Natural killer cell (primary cell): ENCODE data around the gene PPFIA3. TPM values are rescaled to one million over a fixed set of nuclear protein-coding genes. Genes with fewer than 3 reads are reported as not detected.

Source experiments
- ATAC-seq, 3 donors: fragments of 150-1000 bp in 2 of 3; fragments of 200-7000 bp in 1 of 3; cut with Tn5 transposase; 1 replicate in 1 of 3; 2 replicates in 2 of 3; pipeline ENCODE4 v1.10.0; 2021; ENCODE audit warnings: mild to moderate bottlenecking in 2 of 3, moderate library complexity in 2 of 3
- DNase-seq, 2 donors: peaks; one replicate each; pipeline versions ENCODE4 v3.0.0 to v3.0.0-alpha.2; 2013 to 2021; ENCODE audit warnings: mixed read lengths in 1 of 2
- H3K27ac ChIP-seq: one replicate; pipeline ENCODE4 v1.5.1; 2013; ENCODE audit warnings: mild to moderate bottlenecking, low read length
- H3K27me3 ChIP-seq: one replicate; pipeline ENCODE4 v1.6.1; 2013; ENCODE audit warnings: low read length; ENCODE audit not compliant: control insufficient read depth, insufficient read depth
- H3K36me3 ChIP-seq: one replicate; pipeline ENCODE4 v1.6.1; 2013; ENCODE audit warnings: low read length; ENCODE audit not compliant: control insufficient read depth, insufficient read depth
- H3K4me1 ChIP-seq: one replicate; pipeline ENCODE4 v1.6.1; 2013; ENCODE audit warnings: low read length; ENCODE audit not compliant: control insufficient read depth, insufficient read depth
- H3K4me3 ChIP-seq: one replicate; pipeline ENCODE4 v1.5.1; 2013; ENCODE audit warnings: low read length
- H3K9me3 ChIP-seq: one replicate; pipeline ENCODE4 v1.6.1; 2013; ENCODE audit warnings: low read length; ENCODE audit not compliant: control insufficient read depth, insufficient read depth
- H3K27ac Mint-ChIP-seq, 2 donors: one replicate each; pipeline ENCODE4 v1.8.0; 2022; ENCODE audit warnings: mild to moderate bottlenecking in 2 of 2, mixed read lengths in 2 of 2, moderate library complexity in 1 of 2
- H3K27me3 Mint-ChIP-seq, 2 donors: one replicate each; pipeline ENCODE4 v1.8.0; 2022; ENCODE audit warnings: low read depth in 2 of 2, mixed read lengths in 2 of 2
- H3K36me3 Mint-ChIP-seq: one replicate; pipeline ENCODE4 v1.8.0; 2022; ENCODE audit warnings: mixed read lengths
- H3K4me1 Mint-ChIP-seq, 2 donors: one replicate each; pipeline ENCODE4 v1.8.0; 2022; ENCODE audit warnings: mixed read lengths in 2 of 2
- H3K4me3 Mint-ChIP-seq: one replicate; pipeline ENCODE4 v1.8.0; 2022; ENCODE audit warnings: mild to moderate bottlenecking, moderate library complexity, mixed read lengths
- H3K9me3 Mint-ChIP-seq, 2 donors: one replicate each; pipeline ENCODE4 v1.8.0; 2022; ENCODE audit warnings: mixed read lengths in 2 of 2
- WGBS: methylation state at CpG from one replicate; pipeline ENCODE4 v1.1.7; 2013; ENCODE audit warnings: missing lambda C conversion rate; ENCODE audit not compliant: insufficient coverage; 5-methylcytosine and 5-hydroxymethylcytosine counted together
- intact Hi-C: fragments of 100-400 bp; cut with micrococcal nuclease; formaldehyde crosslinking; loops from one replicate; pipeline ENCODE4 v1.14.2; 2022
- total RNA-seq, 4 donors: library from RNA; stranded (reverse); fragments of 120-200 nt in 1 of 4; gene quantifications; one replicate each; pipeline versions ENCODE4 v1.2.3 to v1.2.4, GENCODE V29; 2013 to 2022
- TF ChIP-seq, protein P1 (sequence below): fragments of 200-600 bp; IDR thresholded peaks from one replicate; pipeline ENCODE4 v1.8.0; 2022; ENCODE audit warnings: antibody characterized with exemption

The PPFIA3 gene
- total RNA-seq, 3 donors from 2014 or later (not counting 1 experiment from before 2014, with no cell fraction given): 5.3 to 5.5 (median 5.3) TPM

GRCh38 chr19:49150944-49151243 lies 31.6 kb downstream of the PPFIA3 start:
- Histone ChIP-seq H3K27me3 (peaks cover 25% of the 10 kb centered on the region), H3K9me3 (no peaks in the 10 kb centered on the region), H3K4me1 (peaks cover 40% of the 10 kb centered on the region), H3K4me3 (peak overlapping the region; percentile 56), H3K27ac (no peak overlapping the region), H3K36me3 (no peaks in the 10 kb centered on the region)
- peaks cover 21 to 48% of the 10 kb centered on the region in 2 donors for H3K4me1 Mint-ChIP-seq
- H3K27ac Mint-ChIP-seq: no peak overlapping the region
- no peaks in the 10 kb centered on the region for H3K36me3 Mint-ChIP-seq
- peak overlapping the region; percentile 70 for H3K4me3 Mint-ChIP-seq
- TF ChIP-seq, protein P1, sequence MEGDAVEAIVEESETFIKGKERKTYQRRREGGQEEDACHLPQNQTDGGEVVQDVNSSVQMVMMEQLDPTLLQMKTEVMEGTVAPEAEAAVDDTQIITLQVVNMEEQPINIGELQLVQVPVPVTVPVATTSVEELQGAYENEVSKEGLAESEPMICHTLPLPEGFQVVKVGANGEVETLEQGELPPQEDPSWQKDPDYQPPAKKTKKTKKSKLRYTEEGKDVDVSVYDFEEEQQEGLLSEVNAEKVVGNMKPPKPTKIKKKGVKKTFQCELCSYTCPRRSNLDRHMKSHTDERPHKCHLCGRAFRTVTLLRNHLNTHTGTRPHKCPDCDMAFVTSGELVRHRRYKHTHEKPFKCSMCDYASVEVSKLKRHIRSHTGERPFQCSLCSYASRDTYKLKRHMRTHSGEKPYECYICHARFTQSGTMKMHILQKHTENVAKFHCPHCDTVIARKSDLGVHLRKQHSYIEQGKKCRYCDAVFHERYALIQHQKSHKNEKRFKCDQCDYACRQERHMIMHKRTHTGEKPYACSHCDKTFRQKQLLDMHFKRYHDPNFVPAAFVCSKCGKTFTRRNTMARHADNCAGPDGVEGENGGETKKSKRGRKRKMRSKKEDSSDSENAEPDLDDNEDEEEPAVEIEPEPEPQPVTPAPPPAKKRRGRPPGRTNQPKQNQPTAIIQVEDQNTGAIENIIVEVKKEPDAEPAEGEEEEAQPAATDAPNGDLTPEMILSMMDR: no peak
- 9% methylated on average over 13 of the region's 16 CpGs for WGBS
- DNase-seq (no peak), ATAC-seq (no peak)
- H3K9me3 Mint-ChIP-seq: no peaks in the 10 kb centered on the region
- H3K27me3 Mint-ChIP-seq: peaks cover 19 to 56% of the 10 kb centered on the region in 2 donors
- intact Hi-C loops: no loop called here

DNA sequence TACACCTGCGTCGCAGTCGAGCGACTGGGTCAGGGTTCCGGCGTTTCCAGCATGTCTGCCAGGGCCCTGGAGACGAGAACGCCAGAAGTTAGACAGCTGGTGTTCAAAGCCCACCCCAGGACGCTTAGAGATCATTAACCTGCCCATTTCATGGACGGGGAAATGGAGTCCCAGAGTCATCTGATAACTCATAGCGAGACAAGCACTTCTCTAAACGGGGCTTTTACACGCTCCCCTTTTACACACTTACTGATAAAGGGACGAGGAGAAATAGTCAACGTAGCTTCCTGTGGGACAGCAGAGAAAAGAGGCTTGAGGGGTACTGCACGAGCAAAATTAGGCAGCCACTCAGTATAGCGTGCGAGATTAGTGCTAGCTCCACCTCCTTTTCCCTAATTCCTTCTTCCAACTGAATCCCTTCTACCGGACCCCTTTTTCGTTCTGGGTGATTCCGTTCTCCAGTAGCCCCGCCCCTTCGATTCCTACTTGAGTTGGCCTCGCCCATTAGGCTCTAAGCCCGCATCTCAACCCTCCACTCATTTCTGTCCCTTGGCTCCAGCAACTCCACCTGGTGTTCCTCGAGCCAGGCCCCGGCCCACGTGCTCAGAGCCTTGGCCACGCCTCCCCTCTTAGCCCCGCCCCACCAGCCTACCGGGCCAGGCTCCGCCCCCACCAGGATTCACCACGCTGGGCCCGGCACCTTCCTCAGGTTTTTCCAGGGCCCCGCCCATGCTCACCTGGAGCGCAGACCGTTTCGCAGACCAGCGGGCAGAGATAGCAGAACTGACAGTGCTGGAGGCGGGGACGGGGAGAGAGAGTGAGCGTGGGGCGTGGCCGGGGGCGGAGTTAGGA lies 32.1 kb downstream of the PPFIA3 start:
- intact Hi-C loops: no loop called here
- Mint-ChIP-seq H3K4me1 (peaks cover 20 to 48% of the 10 kb centered on the region in 2 donors), H3K36me3 (no peaks in the 10 kb centered on the region), H3K27ac (no peak overlapping the region), H3K4me3 (peak overlapping the region; percentile 70), H3K9me3 (no peaks in the 10 kb centered on the region), H3K27me3 (peaks cover 19 to 58% of the 10 kb centered on the region in 2 donors)
- WGBS: 14% methylated on average over 45 of the region's 45 CpGs
- Histone ChIP-seq H3K9me3 (no peaks in the 10 kb centered on the region), H3K27ac (no peak overlapping the region), H3K36me3 (no peaks in the 10 kb centered on the region), H3K27me3 (peaks cover 25% of the 10 kb centered on the region), H3K4me1 (peaks cover 36% of the 10 kb centered on the region), H3K4me3 (no peak overlapping the region)
- ATAC-seq: peak in 1 of 3 donors; percentile 31
- TF ChIP-seq, protein P1: no peak
- peak; percentile 41 to 63 for DNase-seq

DNA sequence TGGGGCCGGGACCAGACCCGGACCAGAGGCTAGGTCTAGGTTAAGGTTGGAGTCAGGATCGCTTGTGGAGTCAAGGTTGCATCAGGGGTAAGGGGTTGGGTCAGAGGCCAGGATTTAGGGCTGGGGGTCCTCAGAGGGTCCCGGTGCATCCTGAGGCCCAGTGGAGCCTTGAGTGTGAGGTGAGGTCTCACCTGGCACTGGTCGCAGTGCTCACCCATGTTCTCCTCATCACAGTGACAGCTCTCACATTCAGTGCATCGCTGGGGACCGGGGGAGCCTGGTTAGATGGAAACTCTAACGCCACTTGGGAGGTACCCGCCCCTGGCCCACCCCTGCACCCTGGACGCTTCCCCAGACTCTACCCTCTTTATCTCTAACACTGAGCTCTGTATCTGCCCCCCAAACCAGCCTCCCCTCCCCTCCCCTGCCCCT lies 32.8 kb downstream of the PPFIA3 start:
- Histone ChIP-seq H3K36me3 (no peaks in the 10 kb centered on the region), H3K4me1 (peaks cover 36% of the 10 kb centered on the region), H3K9me3 (no peaks in the 10 kb centered on the region), H3K4me3 (no peak overlapping the region), H3K27me3 (peaks cover 25% of the 10 kb centered on the region), H3K27ac (no peak overlapping the region)
- intact Hi-C loops: no loop called here
- Mint-ChIP-seq H3K4me3 (peak overlapping the region; percentile 52), H3K27ac (no peak overlapping the region), H3K4me1 (peaks cover 20 to 48% of the 10 kb centered on the region in 2 donors), H3K27me3 (peaks cover 19 to 56% of the 10 kb centered on the region in 2 donors), H3K9me3 (no peaks in the 10 kb centered on the region), H3K36me3 (no peaks in the 10 kb centered on the region)
- ATAC-seq (no peak), DNase-seq (no peak)
- TF ChIP-seq, protein P1: no peak
- 21% methylated on average over 10 of the region's 10 CpGs for WGBS
